Left lung (tissue), 10 donors: ENCODE data around the gene TMCC1. TPM values are rescaled to one million over a fixed set of nuclear protein-coding genes. Genes with fewer than 3 reads are reported as not detected.

Experiments used
- ATAC-seq: fragments of 200-7000 bp; cut with Tn5 transposase; one replicate; pipeline ENCODE4 v1.9.1; 2020; ENCODE audit warnings: moderate library complexity
- DNase-seq, 4 donors: peaks; one replicate each; pipeline ENCODE4 v3.0.0-alpha.2; 2013 to 2020
- H3K27ac ChIP-seq, 2 donors: fragments of 200-600 bp; sonication (generic) in 1 of 2; one replicate each; pipeline versions ENCODE4 v1.5.0 to v1.8.0; 2020 to 2021
- H3K27me3 ChIP-seq, 2 donors: fragments of 200-600 bp; sonication (generic) in 1 of 2; one replicate each; pipeline versions ENCODE4 v1.5.0 to v1.8.0; 2020 to 2021
- H3K36me3 ChIP-seq, 2 donors: fragments of 200-600 bp; sonication (generic) in 1 of 2; one replicate each; pipeline versions ENCODE4 v1.5.0 to v1.8.0; 2020 to 2021
- H3K4me1 ChIP-seq, 2 donors: fragments of 200-600 bp; one replicate each; pipeline ENCODE4 v1.8.0; 2021
- H3K4me3 ChIP-seq, 2 donors: fragments of 200-600 bp; sonication (generic) in 1 of 2; one replicate each; pipeline versions ENCODE4 v1.5.0 to v1.8.0; 2020 to 2021; ENCODE audit warnings: mild to moderate bottlenecking in 1 of 2
- H3K9me3 ChIP-seq, 2 donors: fragments of 200-600 bp; sonication (generic) in 1 of 2; one replicate each; pipeline versions ENCODE4 v1.5.0 to v1.8.0; 2020 to 2021
- intact Hi-C, 2 donors: fragments of 100-400 bp; cut with DNase I; formaldehyde crosslinking; loops; one replicate each; pipeline versions ENCODE4 v1.11.2 to v1.14.2; 2022
- polyA plus RNA-seq, 6 donors: library from polyadenylated mRNA; unstranded; fragments of 120-200 nt; gene quantifications; one replicate each; pipeline ENCODE4 v1.2.1, GENCODE V29; 2013; ENCODE audit not compliant: insufficient read length in 6 of 6
- total RNA-seq, 2 donors: library from RNA; stranded (reverse); fragmentation: NEBNext Ultra II Directional; extraction: Animal tissue kit (Norgen Biotek cat#: 25700); gene quantifications; one replicate each; pipeline ENCODE4 v1.2.1, GENCODE V29; 2021
- TF ChIP-seq, protein P1 (sequence below), 2 donors: fragments of 200-600 bp; sonication (generic) in 1 of 2; IDR thresholded peaks; one replicate each; pipeline versions ENCODE4 v1.5.0 to v1.8.0; 2021; ENCODE audit warnings: antibody characterized with exemption in 2 of 2
- donor health status: DM: no; HTN: yes; CAD: no.
- donor health status: DM: no; HTN: no; CAD: no.

Gene TMCC1
- total and polyA plus RNA-seq, 8 donors = 24.4 to 38.8 (median 27.4) TPM

DNA sequence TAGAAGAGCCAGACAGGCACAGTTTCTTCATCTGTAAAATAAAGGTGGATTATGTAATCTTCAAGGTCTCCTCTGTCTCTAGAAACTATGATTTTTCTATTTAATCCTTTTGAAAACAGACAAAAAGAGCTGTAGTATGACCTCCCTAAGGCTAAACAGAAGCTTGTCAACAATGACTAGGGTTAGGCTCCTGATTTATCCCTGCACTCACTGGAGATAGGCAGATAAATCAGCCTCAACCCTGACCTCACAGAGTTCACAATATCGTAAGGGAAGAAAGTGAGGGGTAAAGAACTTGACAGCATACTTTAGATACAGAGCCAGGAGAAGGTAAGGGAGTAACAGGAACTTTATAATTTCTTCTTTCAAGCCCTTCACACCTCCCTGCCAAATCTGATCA lies 124.8 kb downstream of the TMCC1 start:
- no peaks in the 10 kb centered on the region for H3K4me1 ChIP-seq
- H3K9me3 ChIP-seq = no peaks in the 10 kb centered on the region
- DNase-seq = no peak
- H3K27me3 ChIP-seq = no peaks in the 10 kb centered on the region
- no peak for ATAC-seq
- intact Hi-C loops = no loop called here
- H3K27ac ChIP-seq = no peak overlapping the region
- H3K36me3 ChIP-seq = no peaks in the 10 kb centered on the region
- no peak overlapping the region for H3K4me3 ChIP-seq
- TF ChIP-seq, protein P1, sequence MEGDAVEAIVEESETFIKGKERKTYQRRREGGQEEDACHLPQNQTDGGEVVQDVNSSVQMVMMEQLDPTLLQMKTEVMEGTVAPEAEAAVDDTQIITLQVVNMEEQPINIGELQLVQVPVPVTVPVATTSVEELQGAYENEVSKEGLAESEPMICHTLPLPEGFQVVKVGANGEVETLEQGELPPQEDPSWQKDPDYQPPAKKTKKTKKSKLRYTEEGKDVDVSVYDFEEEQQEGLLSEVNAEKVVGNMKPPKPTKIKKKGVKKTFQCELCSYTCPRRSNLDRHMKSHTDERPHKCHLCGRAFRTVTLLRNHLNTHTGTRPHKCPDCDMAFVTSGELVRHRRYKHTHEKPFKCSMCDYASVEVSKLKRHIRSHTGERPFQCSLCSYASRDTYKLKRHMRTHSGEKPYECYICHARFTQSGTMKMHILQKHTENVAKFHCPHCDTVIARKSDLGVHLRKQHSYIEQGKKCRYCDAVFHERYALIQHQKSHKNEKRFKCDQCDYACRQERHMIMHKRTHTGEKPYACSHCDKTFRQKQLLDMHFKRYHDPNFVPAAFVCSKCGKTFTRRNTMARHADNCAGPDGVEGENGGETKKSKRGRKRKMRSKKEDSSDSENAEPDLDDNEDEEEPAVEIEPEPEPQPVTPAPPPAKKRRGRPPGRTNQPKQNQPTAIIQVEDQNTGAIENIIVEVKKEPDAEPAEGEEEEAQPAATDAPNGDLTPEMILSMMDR (IDR thresholded peaks at IDR 0.05) = no peak

DNA sequence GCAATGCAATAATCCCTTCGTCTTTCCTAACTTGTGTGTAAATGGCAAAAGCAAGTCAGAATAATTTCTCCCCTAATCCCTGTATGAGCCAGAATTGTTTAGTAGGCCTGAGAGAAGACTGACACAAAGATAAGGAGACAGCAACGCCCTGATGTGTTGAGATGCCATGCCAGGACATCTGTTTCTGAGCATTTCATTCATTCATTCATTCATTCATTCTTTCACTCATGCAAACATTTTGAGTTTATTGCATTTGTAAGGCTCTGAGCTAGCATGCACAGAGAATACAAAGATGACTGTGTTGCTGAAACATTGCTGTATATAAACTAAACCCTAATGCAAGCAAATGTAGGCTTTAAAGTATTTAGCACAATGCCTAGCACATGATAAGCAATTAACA lies 127.4 kb downstream of the TMCC1 start:
- no peak for ATAC-seq
- Histone ChIP-seq H3K36me3 (no peaks in the 10 kb centered on the region), H3K9me3 (no peaks in the 10 kb centered on the region), H3K27me3 (no peaks in the 10 kb centered on the region), H3K4me3 (no peak overlapping the region), H3K4me1 (no peaks in the 10 kb centered on the region), H3K27ac (no peak overlapping the region)
- TF ChIP-seq, protein P1 (IDR thresholded peaks at IDR 0.05) = no peak
- DNase-seq = no peak
- intact Hi-C loops = no loop called here

DNA sequence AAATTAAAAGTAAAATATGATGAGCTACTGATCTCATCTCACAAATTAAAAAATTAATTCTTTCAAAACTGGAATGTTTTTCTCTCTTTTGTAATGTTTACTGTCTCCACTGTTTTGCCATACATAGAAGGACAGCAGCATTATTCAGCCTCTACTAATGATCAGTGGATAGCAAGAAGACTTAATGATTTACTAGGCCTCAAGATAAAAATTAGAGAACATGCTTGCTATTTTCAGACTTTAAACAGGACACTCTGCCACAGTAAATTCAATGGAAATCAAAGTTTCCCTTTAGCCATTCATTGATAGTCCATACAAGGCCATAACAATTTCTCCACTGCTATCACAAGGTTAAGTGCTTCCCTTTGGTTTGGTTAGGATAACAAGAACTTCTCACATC lies 129.4 kb downstream of the TMCC1 start:
- H3K4me1 ChIP-seq = no peaks in the 10 kb centered on the region
- no peak for ATAC-seq
- no peak overlapping the region for H3K27ac ChIP-seq
- H3K27me3 ChIP-seq = no peaks in the 10 kb centered on the region
- no peaks in the 10 kb centered on the region for H3K36me3 ChIP-seq
- DNase-seq = no peak
- H3K4me3 ChIP-seq = no peak overlapping the region
- intact Hi-C loops = no loop called here
- H3K9me3 ChIP-seq = no peaks in the 10 kb centered on the region
- TF ChIP-seq, protein P1 (IDR thresholded peaks at IDR 0.05) = no peak

DNA sequence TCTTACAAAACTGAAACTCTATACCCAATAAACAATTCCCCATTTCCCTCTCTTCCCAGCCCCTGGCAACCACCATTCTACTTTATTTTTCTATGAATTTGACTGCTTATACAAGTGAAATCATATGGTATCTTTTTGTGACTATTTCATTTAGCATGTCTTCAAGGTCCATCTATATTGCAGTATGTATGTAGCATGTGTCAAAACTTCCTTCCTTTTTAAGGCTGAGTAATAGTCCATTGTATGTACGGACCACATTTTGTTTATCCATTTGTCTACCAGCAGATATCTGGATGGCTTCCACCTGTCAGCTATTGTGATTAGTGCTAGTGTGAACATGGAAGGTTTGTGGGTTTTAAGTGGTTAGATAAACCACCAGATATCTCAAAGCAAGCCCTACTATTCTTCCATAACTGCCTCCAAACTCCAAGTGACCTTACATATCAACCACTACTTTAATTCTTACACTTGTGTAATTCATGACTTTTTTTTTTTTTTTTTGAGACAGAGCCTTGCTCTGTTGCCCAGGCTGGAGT lies 134.7 kb downstream of the TMCC1 start:
- Histone ChIP-seq H3K4me3 (no peak overlapping the region), H3K36me3 (no peaks in the 10 kb centered on the region), H3K4me1 (peaks cover 0 to 9% of the 10 kb centered on the region in 2 donors), H3K27ac (peak overlapping the region in 1 of 2 donors; percentile 57), H3K27me3 (no peaks in the 10 kb centered on the region), H3K9me3 (peaks cover 0 to under 1% of the 10 kb centered on the region in 2 donors)
- ATAC-seq (no peak), DNase-seq (no peak)
- intact Hi-C loops = no loop called here
- TF ChIP-seq, protein P1 (IDR thresholded peaks at IDR 0.05) = no peak

DNA sequence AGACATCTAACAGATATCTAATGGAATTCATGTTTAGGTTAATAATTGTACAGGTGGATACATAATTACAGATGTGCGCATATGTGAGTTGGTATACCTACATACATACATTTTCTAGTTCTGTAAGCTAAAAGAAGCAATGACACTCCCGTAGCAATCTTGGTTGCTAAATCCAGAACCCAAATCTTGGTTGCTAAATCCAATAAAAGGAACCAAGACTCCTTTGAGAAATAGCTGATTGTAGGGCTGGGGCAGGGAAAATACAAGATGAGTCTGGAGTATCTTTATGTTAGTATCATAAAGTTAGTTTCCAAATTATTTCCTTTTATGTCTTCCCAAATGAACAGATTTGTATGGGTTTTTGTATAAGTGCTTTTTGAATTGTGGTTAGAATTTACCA lies 135.2 kb downstream of the TMCC1 start:
- intact Hi-C loops = no loop called here
- H3K27me3 ChIP-seq = no peaks in the 10 kb centered on the region
- ATAC-seq (no peak), DNase-seq (no peak)
- H3K27ac ChIP-seq = peak overlapping the region in 1 of 2 donors; percentile 57
- H3K4me3 ChIP-seq = no peak overlapping the region
- H3K36me3 ChIP-seq = no peaks in the 10 kb centered on the region
- TF ChIP-seq, protein P1 (IDR thresholded peaks at IDR 0.05) = no peak
- peaks cover 0 to 6% of the 10 kb centered on the region in 2 donors for H3K9me3 ChIP-seq
- peaks cover 0 to 9% of the 10 kb centered on the region in 2 donors for H3K4me1 ChIP-seq
